ENCODE results near the gene ATRAID.

Gene ATRAID

GRCh38 chr2:27255187-27255586 is 43.3 kb downstream of the ATRAID start:
- DNase-seq = no peak

- DNase-seq = no peak
Observed at GRCh38 chr2:27255660-27256059, 43.8 kb downstream of the ATRAID start.

GRCh38 chr2:27256855-27257454 is 45.1 kb downstream of the ATRAID start:
- no peak for DNase-seq

- DNase-seq = no peak
Observed at GRCh38 chr2:27258051-27258450, 46.2 kb downstream of the ATRAID start.

- DNase-seq = no peak
Observed at GRCh38 chr2:27261241-27261925, 49.5 kb downstream of the ATRAID start.

GRCh38 chr2:27261926-27262298 is 50.1 kb downstream of the ATRAID start:
- no peak for DNase-seq

GRCh38 chr2:27262379-27263286 is 50.8 kb downstream of the ATRAID start, which contains the start of gene SLC30A3:
TSS of gene SLC30A3 (minus strand) at chr2:27263047. CDS start at chr2:27262906, 141 bp downstream.
- DNase-seq = no peak

- no peak for DNase-seq
Observed at GRCh38 chr2:27263287-27264252, 51.7 kb downstream of the ATRAID start.

- DNase-seq = no peak
Observed at GRCh38 chr2:27264253-27264752, 52.5 kb downstream of the ATRAID start.

GRCh38 chr2:27264753-27265535 is 53.1 kb downstream of the ATRAID start:
- peak; percentile 41 for DNase-seq

GRCh38 chr2:27265536-27265870 is 53.7 kb downstream of the ATRAID start:
- no peak for DNase-seq
